Neural crest cell (in vitro differentiated cells): ENCODE measurements around the gene SPOCK2. TPM values are rescaled to one million over a fixed set of nuclear protein-coding genes. Genes with fewer than 3 reads are reported as not detected.

Experiments
- DNase-seq: peaks from one replicate; pipeline ENCODE4 v3.0.0; 2021; ENCODE audit warnings: low read depth, mixed read lengths, low spot score
- H3K27ac Mint-ChIP-seq: one replicate; pipeline ENCODE4 v1.8.0; 2021; ENCODE audit warnings: mild to moderate bottlenecking, mixed read lengths; ENCODE audit not compliant: unreplicated experiment
- H3K27me3 Mint-ChIP-seq: 2 replicates; pipeline ENCODE4 v1.8.0; 2021; ENCODE audit warnings: low read depth, mild to moderate bottlenecking, mixed read lengths
- H3K36me3 Mint-ChIP-seq: 2 replicates; pipeline ENCODE4 v1.8.0; 2021; ENCODE audit warnings: low read depth, mild to moderate bottlenecking, mixed read lengths
- H3K4me1 Mint-ChIP-seq: 2 replicates; pipeline ENCODE4 v1.8.0; 2021; ENCODE audit warnings: mixed read lengths
- H3K4me3 Mint-ChIP-seq: one replicate; pipeline ENCODE4 v1.8.0; 2021; ENCODE audit warnings: mild to moderate bottlenecking, mixed read lengths
- H3K9me3 Mint-ChIP-seq: 2 replicates; pipeline ENCODE4 v1.8.0; 2021; ENCODE audit warnings: mixed read lengths
- total RNA-seq: library from RNA; stranded (reverse); gene quantifications from 2 replicates; pipeline ENCODE4 v1.2.1, GENCODE V29; 2021
- TF ChIP-seq, protein P1 (sequence below): fragments of 200-600 bp; sonication (generic); conservative IDR thresholded peaks from 2 replicates; pipeline ENCODE4 v1.5.0; 2021; ENCODE audit warnings: antibody characterized with exemption, mild to moderate bottlenecking

Gene SPOCK2
- total RNA-seq, 1 donor from 2014 or later = 1.4 TPM

DNA sequence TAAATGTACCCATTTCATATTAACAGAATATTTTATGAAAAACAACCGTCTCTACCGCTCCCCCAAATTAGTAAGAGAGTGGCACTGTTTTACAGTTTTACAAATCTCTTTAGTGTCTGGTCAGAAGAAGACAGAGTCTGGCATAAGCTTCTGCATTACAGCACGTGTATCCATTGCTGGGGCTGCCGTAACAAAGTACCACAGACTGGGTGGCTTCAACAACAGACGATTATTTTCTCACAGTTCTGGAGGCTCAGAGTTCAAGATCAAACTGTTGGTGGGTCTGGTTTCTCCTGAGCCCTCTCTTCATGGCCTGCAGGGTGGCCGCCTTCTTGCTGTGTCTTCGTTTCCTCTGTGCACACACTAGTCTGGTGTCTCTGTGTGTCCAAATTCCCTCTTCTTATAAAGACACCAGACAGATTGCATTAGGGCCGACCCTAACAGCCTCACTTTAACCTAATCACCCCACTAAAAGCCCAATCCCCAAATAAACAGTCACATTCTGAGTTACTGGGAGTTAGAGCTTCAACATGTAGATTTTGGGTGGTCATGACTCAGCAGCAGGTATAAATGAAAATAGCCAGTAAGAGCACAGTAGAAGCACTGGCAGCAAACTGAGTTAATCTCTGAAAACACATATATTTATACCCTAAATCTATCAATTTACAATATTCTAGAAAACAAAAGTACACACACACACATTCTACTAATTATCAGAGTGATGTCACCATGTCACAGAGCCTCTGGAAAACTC lies 4.0 kb upstream of the SPOCK2 start:
- Mint-ChIP-seq H3K36me3 (peaks cover 5% of the 10 kb centered on the region), H3K4me1 (peaks cover 22% of the 10 kb centered on the region), H3K9me3 (no peaks in the 10 kb centered on the region), H3K4me3 (no peak overlapping the region), H3K27me3 (peaks cover 37% of the 10 kb centered on the region), H3K27ac (no peak overlapping the region)
- no peak for DNase-seq
- TF ChIP-seq, protein P1, sequence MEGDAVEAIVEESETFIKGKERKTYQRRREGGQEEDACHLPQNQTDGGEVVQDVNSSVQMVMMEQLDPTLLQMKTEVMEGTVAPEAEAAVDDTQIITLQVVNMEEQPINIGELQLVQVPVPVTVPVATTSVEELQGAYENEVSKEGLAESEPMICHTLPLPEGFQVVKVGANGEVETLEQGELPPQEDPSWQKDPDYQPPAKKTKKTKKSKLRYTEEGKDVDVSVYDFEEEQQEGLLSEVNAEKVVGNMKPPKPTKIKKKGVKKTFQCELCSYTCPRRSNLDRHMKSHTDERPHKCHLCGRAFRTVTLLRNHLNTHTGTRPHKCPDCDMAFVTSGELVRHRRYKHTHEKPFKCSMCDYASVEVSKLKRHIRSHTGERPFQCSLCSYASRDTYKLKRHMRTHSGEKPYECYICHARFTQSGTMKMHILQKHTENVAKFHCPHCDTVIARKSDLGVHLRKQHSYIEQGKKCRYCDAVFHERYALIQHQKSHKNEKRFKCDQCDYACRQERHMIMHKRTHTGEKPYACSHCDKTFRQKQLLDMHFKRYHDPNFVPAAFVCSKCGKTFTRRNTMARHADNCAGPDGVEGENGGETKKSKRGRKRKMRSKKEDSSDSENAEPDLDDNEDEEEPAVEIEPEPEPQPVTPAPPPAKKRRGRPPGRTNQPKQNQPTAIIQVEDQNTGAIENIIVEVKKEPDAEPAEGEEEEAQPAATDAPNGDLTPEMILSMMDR = no peak

DNA sequence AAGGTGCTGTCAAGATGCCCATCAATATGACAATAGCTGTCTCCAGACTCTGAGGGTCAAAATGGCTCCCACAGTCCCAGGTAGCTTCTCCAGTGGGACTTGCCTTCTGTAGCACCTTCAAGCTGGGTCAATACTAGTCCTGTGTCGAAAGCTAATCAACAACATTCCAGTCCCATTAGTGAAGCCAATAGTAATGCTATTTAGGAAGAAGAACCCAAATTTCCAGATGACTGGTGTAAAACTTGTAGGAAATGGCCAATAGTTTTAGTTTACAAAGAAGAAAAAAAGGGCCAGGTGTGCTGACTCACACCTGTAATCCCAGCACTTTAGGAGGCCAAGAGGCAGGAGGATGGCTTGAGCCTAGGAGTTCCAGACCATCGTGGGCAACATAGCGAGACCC lies 2.0 kb upstream of the SPOCK2 start:
- Mint-ChIP-seq H3K9me3 (no peaks in the 10 kb centered on the region), H3K27me3 (peaks cover 56% of the 10 kb centered on the region), H3K27ac (no peak overlapping the region), H3K36me3 (peaks cover 2% of the 10 kb centered on the region), H3K4me3 (no peak overlapping the region), H3K4me1 (peaks cover 28% of the 10 kb centered on the region)
- DNase-seq = no peak
- TF ChIP-seq, protein P1 = no peak

DNA sequence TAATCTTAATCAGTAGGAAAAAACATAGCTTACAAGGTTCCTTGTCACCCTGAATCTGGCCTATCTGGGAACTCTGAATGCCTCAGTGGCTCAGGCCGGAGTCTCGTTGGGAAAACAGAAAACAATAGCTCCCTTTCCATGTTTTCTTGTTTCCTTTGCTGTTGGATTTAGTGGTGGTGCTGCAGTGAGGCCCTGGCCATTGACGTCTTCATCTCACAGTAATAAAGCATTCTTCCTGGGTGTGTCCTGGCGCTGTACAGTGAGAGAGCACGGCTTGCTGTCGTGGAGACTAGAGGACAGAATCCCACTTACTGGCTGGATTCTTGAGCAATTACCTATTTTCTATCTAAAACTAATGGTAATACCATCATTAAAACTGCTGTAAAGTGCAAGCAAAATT lies 1.3 kb upstream of the SPOCK2 start:
- peaks cover 64% of the 10 kb centered on the region for H3K27me3 Mint-ChIP-seq
- TF ChIP-seq, protein P1 = no peak
- no peak overlapping the region for H3K27ac Mint-ChIP-seq
- peak overlapping the region; percentile 45 for H3K4me3 Mint-ChIP-seq
- no peaks in the 10 kb centered on the region for H3K9me3 Mint-ChIP-seq
- DNase-seq = no peak
- peaks cover 2% of the 10 kb centered on the region for H3K36me3 Mint-ChIP-seq
- peaks cover 28% of the 10 kb centered on the region for H3K4me1 Mint-ChIP-seq

DNA sequence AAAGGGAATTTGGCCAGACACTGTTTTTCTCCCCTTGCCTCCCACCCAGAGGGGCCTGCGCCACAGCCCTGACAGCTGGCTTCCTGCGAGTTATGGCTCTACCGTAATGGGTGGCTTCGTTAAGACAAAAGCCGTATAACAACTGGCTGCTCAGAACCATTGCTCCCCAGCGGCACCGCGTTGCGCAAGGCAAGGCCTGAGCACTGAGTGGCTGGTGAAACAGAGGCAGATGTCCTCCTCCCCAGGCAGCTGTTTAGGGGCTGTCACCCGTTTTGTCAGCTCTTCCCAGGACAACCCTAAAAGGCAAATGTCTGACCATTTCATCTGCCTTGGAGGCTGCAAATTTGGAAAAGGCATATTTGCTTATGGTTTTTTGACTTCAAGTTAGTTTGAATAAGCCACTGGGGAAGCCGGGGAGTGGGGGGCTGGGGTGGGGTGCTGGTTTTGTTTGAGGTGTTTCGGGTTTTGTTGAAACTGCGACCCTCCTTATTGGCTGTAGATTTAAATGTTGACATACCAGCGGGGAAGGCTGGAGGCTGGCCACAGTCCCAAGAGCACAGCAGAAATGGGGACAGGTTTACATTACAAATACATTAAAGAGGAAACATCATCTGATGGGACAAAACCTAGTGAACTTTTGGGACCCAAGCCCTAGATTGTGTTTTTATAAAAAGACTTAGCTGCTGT lies 681 bp upstream of the SPOCK2 start:
- H3K9me3 Mint-ChIP-seq = no peaks in the 10 kb centered on the region
- DNase-seq = no peak
- TF ChIP-seq, protein P1 = no peak
- peaks cover 28% of the 10 kb centered on the region for H3K4me1 Mint-ChIP-seq
- H3K36me3 Mint-ChIP-seq = peaks cover 2% of the 10 kb centered on the region
- H3K27me3 Mint-ChIP-seq = peaks cover 64% of the 10 kb centered on the region
- H3K4me3 Mint-ChIP-seq = peak overlapping the region; percentile 66
- no peak overlapping the region for H3K27ac Mint-ChIP-seq

DNA sequence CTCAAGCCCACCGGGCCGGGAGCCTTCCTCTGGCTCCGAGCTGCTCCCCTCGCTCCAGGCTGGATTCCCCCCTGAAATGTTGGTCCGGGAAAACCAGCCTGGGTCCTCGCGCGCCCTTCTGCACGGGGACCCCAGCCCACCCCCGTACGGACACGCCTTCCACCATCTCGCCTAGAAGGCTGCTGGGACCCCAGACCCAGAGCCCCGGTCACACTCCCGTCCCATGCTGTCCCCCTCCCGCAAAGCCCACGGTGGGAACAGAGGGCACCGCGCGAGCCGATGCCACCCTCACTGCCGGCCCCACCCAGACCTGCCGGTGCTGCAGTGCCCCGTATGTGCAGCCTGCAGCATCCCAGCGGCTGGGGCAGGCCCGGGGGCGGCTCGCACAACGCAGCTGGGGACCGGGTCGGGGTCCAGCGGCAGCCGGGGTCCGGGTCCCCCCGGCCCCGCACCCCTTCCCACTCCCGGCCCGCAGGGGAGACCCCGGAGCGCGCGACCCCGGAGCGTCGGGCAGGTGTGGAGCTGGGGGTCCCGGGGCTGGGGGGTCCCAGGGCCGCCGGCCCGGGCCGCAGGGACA lies 871 bp downstream of the SPOCK2 start:
- peaks cover 28% of the 10 kb centered on the region for H3K4me1 Mint-ChIP-seq
- H3K27me3 Mint-ChIP-seq = peaks cover 69% of the 10 kb centered on the region

More for the DNA sequence above, 871 bp downstream of the SPOCK2 start:
- no peak for DNase-seq
- TF ChIP-seq, protein P1 = no peak
- no peaks in the 10 kb centered on the region for H3K9me3 Mint-ChIP-seq
- peaks cover 2% of the 10 kb centered on the region for H3K36me3 Mint-ChIP-seq
- no peak overlapping the region for H3K4me3 Mint-ChIP-seq
- no peak overlapping the region for H3K27ac Mint-ChIP-seq
